CD4-positive, alpha-beta T cell treated with Interleukin-12 subunit alpha and Interleukin-12 subunit beta, for 1 hour (primary cell): ENCODE data around the gene FSHB.

Source experiments
- DNase-seq: peaks from one replicate; pipeline ENCODE4 v3.0.0-alpha.2; 2020

FSHB gene

GRCh38 chr11:30270671-30271070, 39.9 kb downstream of the FSHB start:
- no peak for DNase-seq

GRCh38 chr11:30277176-30277575, 46.4 kb downstream of the FSHB start:
- DNase-seq, result no peak

DNA sequence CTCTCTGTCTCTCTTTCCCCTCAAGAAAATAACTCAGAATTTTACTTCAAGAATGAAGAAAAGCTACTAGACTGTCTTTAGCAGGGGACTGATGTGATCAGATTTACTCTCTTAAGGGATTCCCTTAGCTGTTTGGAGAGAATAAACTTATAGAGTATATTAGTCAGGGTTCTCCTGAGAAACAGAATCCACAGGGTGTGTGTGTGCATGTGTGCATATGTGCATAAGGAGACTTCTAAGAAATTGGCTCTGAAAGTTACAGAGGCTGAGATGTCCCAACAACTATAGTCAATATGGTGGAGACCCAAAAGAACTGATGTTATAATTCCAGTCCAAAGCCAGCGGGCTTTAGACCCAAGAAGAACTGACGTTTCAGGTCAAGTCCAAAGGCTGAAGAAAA, 49.0 kb downstream of the FSHB start:
- no peak for DNase-seq

- DNase-seq, result no peak
Measured at GRCh38 chr11:30281476-30282288, 50.9 kb downstream of the FSHB start.

- peak; percentile 37 for DNase-seq
Measured at GRCh38 chr11:30282289-30282631, 51.4 kb downstream of the FSHB start.
